ENCODE measurements around the gene KCNIP1. TPM values are rescaled to one million over a fixed set of nuclear protein-coding genes. Genes with fewer than 3 reads are reported as not detected.

The KCNIP1 gene
- total RNA-seq, 1 donor from 2014 or later, result 8.7 TPM

GRCh38 chr5:170639221-170639925 lies 135.6 kb downstream of the KCNIP1 start:
- H3K36me3 Mint-ChIP-seq (ENCODE audit: low read depth), result no peaks in the 10 kb centered on the region
- no peak for TF ChIP-seq CTCF (IDR thresholded peaks at IDR 0.05)

GRCh38 chr5:170640731-170641588 lies 137.1 kb downstream of the KCNIP1 start:
- Mint-ChIP-seq H3K36me3 (ENCODE audit: low read depth) (no peaks in the 10 kb centered on the region), H3K4me1 (ENCODE audit: low read depth) (peaks cover 4% of the 10 kb centered on the region), H3K4me3 (ENCODE audit: unreplicated experiment) (no peak overlapping the region), H3K9me3 (ENCODE audit: low read depth) (no peaks in the 10 kb centered on the region), H3K27ac (ENCODE audit: unreplicated experiment) (no peak overlapping the region), H3K27me3 (ENCODE audit: low read depth) (no peaks in the 10 kb centered on the region)
- DNase-seq (ENCODE audit: low spot score), result peak; percentile 60
- TF ChIP-seq CTCF (IDR thresholded peaks at IDR 0.05), result no peak

More at GRCh38 chr5:170639221-170639925, 135.6 kb downstream of the KCNIP1 start:
- Mint-ChIP-seq H3K4me1 (ENCODE audit: low read depth) (peaks cover 4% of the 10 kb centered on the region), H3K9me3 (ENCODE audit: low read depth) (no peaks in the 10 kb centered on the region), H3K4me3 (ENCODE audit: unreplicated experiment) (no peak overlapping the region), H3K27ac (ENCODE audit: unreplicated experiment) (no peak overlapping the region), H3K27me3 (ENCODE audit: low read depth) (no peaks in the 10 kb centered on the region)
- DNase-seq (ENCODE audit: low spot score), result peak; percentile 41

DNA sequence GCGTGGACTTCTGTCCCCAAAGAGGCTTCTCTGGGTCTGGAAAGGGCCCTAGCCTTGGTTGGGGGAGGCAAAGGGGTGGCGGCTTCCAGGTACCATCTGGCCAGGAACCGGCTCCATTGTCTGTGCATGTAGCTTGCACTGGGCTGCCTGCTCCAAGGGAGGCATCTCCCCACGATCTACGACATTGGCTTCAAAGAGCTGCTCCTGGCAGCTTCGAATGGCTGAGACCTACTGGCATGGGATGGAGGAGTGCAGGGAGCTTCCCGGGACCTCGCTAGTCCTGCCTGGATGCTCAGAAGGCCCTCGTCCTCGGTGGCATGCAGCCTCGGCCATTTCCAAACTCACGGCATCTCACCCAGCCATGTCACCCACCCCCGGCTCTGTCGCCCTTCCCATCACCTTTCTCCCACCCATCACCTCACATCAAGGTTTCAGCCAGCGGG lies 137.8 kb downstream of the KCNIP1 start:
- H3K4me3 Mint-ChIP-seq (ENCODE audit: unreplicated experiment), result no peak overlapping the region
- no peaks in the 10 kb centered on the region for H3K36me3 Mint-ChIP-seq (ENCODE audit: low read depth)
- no peaks in the 10 kb centered on the region for H3K27me3 Mint-ChIP-seq (ENCODE audit: low read depth)
- no peaks in the 10 kb centered on the region for H3K9me3 Mint-ChIP-seq (ENCODE audit: low read depth)
- peak; percentile 61 for DNase-seq (ENCODE audit: low spot score)
- H3K27ac Mint-ChIP-seq (ENCODE audit: unreplicated experiment), result no peak overlapping the region
- peaks cover 4% of the 10 kb centered on the region for H3K4me1 Mint-ChIP-seq (ENCODE audit: low read depth)
- TF ChIP-seq CTCF (IDR thresholded peaks at IDR 0.05), result no peak

DNA sequence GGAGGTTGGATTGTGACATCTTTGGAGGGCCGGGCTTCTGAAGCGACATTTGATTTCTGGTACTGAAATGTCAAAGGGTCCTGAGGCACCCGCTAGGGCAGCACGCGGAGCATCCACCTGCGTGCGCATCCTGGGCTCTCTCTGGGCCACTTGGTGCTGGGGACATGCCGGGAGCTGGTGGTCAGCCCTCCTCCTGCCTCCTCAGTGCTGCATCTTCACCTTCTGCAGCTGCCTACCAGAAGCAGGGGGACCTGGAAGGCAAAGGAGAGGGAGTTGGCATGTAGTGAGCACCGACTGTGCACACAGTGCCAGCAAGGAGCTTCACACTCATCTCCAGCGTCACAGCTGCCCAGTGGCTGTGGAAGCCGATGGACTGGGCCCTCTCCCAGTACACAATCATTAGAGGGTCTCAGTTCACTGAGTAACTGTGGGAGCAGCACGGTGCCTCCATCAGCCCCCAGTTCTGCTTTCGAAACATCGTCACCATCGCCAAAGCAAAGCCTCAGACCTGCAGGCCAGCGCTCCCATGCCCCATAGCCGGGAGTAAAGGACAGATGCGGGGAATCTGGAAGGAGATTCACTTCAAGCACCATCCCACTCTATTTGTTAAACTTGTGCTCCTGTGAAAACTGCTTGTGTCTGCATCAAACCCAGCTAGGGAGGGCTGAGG lies 138.4 kb downstream of the KCNIP1 start:
- Mint-ChIP-seq H3K4me1 (ENCODE audit: low read depth) (peaks cover 4% of the 10 kb centered on the region), H3K4me3 (ENCODE audit: unreplicated experiment) (no peak overlapping the region), H3K27ac (ENCODE audit: unreplicated experiment) (no peak overlapping the region), H3K36me3 (ENCODE audit: low read depth) (no peaks in the 10 kb centered on the region), H3K27me3 (ENCODE audit: low read depth) (no peaks in the 10 kb centered on the region), H3K9me3 (ENCODE audit: low read depth) (no peaks in the 10 kb centered on the region)
- no peak for TF ChIP-seq CTCF (IDR thresholded peaks at IDR 0.05)
- peak; percentile 75 for DNase-seq (ENCODE audit: low spot score)
